Activated T-helper 2 cell treated with anti-CD3 and anti-CD28 coated beads, Interferon-gamma antibody, Interleukin-2, Interleukin-4, amounts not matched to agents 10 μg/mL and 5 μg/mL and 100 μg/mL, durations not matched to agents 14 hours and 24 hours and 36 hours (primary cell): ENCODE data around the gene CCAR1. TPM values are rescaled to one million over a fixed set of nuclear protein-coding genes. Genes with fewer than 3 reads are reported as not detected.
"Not testable (repeated sequence)": the region's sequence is repeated elsewhere in the genome, so short reads cannot be mapped to it uniquely, and the experiment has no call there.

Experiments
- DNase-seq: peaks from one replicate; pipeline ENCODE4 v3.0.0; 2021; ENCODE audit warnings: low spot score
- H3K27ac Mint-ChIP-seq: one replicate; pipeline ENCODE4 v1.8.0; 2021; ENCODE audit warnings: mixed read lengths
- H3K27me3 Mint-ChIP-seq: one replicate; pipeline ENCODE4 v1.8.0; 2021; ENCODE audit warnings: low read depth, mixed read lengths
- H3K36me3 Mint-ChIP-seq: one replicate; pipeline ENCODE4 v1.8.0; 2021; ENCODE audit warnings: low read depth, mixed read lengths
- H3K4me1 Mint-ChIP-seq: one replicate; pipeline ENCODE4 v1.8.0; 2021; ENCODE audit warnings: low read depth, mixed read lengths
- H3K4me3 Mint-ChIP-seq: one replicate; pipeline ENCODE4 v1.8.0; 2021; ENCODE audit warnings: low read depth, mild to moderate bottlenecking, moderate library complexity, mixed read lengths
- H3K9me3 Mint-ChIP-seq: one replicate; pipeline ENCODE4 v1.8.0; 2021; ENCODE audit warnings: mixed read lengths
- intact Hi-C: fragments of 100-400 bp; cut with micrococcal nuclease; formaldehyde crosslinking; loops from one replicate; pipeline ENCODE4 v1.15.1; 2023
- total RNA-seq: library from RNA; stranded (reverse); gene quantifications from 2 replicates; pipeline ENCODE4 v1.2.3, GENCODE V29; 2022

The CCAR1 gene
- total RNA-seq, 1 donor from 2014 or later = 108 TPM

DNA sequence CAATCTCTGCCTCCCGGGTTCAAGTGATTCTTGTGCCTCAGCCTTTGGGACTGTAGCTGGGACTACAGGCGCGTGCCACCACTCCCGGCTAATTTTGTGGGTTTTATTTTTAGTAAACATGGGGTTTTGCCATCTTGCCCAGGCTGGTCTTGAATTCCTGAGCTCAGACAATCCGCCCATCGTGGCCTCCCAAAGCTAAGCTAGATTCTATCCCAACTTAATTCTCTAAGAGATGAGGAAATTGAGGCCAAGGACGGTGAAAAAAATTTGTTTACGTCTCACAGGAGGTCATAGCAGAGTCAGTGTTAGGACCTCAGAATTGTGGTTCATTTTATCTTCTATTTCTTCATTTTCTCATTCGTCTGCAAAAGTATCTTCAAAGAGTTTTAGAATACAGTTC, 6.1 kb downstream of the CCAR1 start:
- DNase-seq = no peak
- peaks cover 63% of the 10 kb centered on the region for H3K36me3 Mint-ChIP-seq
- H3K27me3 Mint-ChIP-seq = no peaks in the 10 kb centered on the region
- H3K4me3 Mint-ChIP-seq = no peak overlapping the region
- intact Hi-C loops = no loop called here
- no peak overlapping the region for H3K27ac Mint-ChIP-seq
- H3K9me3 Mint-ChIP-seq = no peaks in the 10 kb centered on the region
- H3K4me1 Mint-ChIP-seq = peaks cover 12% of the 10 kb centered on the region

DNA sequence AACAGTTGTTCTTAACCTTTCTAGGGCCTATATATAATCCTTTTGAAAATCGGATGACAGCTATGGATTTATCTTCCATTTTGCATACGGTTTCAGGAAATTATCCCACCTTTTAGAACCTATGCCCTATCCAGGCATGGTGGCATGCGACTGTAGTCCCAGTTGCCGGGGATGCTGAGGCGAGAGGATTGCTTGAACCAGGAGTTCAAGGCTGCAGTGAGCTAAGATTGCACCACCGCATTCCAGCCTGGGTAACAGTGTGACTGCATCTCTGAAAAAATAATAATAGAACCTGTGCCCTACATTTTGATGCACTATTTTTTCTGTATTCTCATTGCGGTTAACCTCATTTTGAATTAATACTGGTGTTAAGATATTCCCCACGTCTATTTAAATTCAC, 11.6 kb downstream of the CCAR1 start:
- Mint-ChIP-seq H3K4me3 (no peak overlapping the region), H3K27me3 (no peaks in the 10 kb centered on the region), H3K27ac (no peak overlapping the region), H3K9me3 (no peaks in the 10 kb centered on the region), H3K36me3 (peaks cover 68% of the 10 kb centered on the region), H3K4me1 (peaks cover 7% of the 10 kb centered on the region)
- DNase-seq = no peak
- intact Hi-C loops = no loop called here

DNA sequence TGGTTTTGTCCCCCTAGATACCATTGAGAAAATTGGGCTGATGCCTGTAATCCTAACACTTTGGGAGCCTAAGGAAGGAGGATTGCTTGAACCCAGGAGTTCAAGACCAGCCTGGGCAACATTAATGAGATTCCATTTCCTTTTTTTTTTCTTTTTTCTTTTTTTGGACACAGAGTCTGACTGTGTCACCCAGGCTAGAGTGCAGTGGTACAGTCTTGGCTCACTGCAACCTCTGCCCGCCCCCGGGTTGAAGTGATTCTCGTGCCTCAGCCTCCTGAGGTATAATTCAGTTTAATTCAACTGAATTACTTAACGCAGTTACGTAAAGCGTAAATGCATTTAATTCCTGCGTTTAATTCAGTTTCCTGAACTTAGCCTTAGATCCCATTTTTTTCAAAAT, 13.3 kb downstream of the CCAR1 start:
- Mint-ChIP-seq H3K9me3 (no peaks in the 10 kb centered on the region), H3K27me3 (no peaks in the 10 kb centered on the region), H3K4me3 (no peak overlapping the region), H3K36me3 (peaks cover 77% of the 10 kb centered on the region), H3K27ac (no peak overlapping the region), H3K4me1 (peaks cover 6% of the 10 kb centered on the region)
- intact Hi-C loops = no loop called here
- no peak for DNase-seq

DNA sequence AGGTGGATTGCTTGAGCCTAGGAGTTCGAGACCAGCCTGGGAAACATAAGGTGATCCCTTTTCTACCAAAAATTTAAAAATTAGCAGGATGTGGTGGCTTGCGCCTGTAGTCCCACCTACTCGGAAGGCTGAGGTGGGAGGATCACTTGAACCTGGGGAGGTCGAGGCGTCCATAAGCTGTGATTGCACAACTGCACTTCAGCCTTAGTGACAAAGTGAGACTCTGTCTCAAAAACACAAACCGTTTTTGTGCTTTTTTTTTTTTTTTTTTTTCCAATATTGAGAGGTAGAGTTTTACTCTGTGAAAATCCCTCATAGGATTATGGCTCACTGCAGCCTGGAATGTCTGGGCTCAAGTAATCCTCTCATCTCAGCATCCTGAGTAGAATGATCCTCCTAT, 14.1 kb downstream of the CCAR1 start:
- Mint-ChIP-seq H3K4me3 (no peak overlapping the region), H3K36me3 (peaks cover 79% of the 10 kb centered on the region), H3K27me3 (no peaks in the 10 kb centered on the region), H3K4me1 (peaks cover 6% of the 10 kb centered on the region), H3K27ac (no peak overlapping the region), H3K9me3 (no peaks in the 10 kb centered on the region)
- DNase-seq = no peak
- intact Hi-C loops = no loop called here

DNA sequence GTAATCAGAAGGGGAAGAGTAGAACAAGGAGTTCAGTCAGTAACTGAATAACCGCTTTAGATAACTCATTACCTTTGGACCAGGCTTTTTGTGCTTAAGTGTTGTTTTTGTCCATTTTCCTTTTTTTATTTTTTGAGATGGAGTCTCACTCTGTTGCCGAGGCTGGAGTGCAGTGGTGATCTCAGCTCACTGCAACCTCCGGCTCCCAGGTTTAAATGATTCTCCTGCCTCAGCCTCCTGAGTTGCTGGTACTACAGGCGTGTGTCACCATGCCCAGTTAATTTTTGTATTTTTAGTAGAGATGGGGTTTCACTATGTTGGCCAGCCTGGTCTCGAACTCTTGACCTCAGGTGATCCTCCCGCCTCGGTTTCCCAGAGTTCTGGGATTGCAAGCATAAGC, 14.7 kb downstream of the CCAR1 start:
- H3K36me3 Mint-ChIP-seq = peaks cover 78% of the 10 kb centered on the region
- not testable (repeated sequence) for H3K27ac Mint-ChIP-seq, H3K4me1 Mint-ChIP-seq

DNA sequence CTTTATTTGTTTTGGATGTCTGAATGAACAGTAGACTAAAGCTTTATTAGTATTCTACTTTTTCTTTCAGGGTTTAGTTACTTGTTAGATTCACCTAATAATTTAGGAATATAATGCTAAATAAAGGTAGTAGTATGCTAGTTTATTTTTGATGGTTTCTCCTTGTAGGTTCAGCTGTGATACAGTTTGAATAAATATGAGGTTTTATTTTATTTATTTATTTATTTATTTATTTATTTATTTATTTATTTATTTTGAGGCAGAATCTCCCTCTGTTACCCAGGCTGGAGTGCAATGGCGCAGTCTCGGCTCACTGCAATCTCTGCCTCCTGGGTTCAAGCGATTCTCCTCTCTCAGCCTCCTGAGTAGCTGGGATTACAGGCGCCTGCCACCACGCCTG, 19.6 kb downstream of the CCAR1 start:
- H3K4me3 Mint-ChIP-seq, H3K9me3 Mint-ChIP-seq, H3K27me3 Mint-ChIP-seq, DNase-seq, H3K27ac Mint-ChIP-seq, H3K4me1 Mint-ChIP-seq, intact Hi-C loops: not testable (repeated sequence)
- peaks cover 71% of the 10 kb centered on the region for H3K36me3 Mint-ChIP-seq

More for the DNA sequence above, 14.7 kb downstream of the CCAR1 start:
- H3K9me3 Mint-ChIP-seq, intact Hi-C loops, H3K4me3 Mint-ChIP-seq, H3K27me3 Mint-ChIP-seq, DNase-seq: not testable (repeated sequence)

DNA sequence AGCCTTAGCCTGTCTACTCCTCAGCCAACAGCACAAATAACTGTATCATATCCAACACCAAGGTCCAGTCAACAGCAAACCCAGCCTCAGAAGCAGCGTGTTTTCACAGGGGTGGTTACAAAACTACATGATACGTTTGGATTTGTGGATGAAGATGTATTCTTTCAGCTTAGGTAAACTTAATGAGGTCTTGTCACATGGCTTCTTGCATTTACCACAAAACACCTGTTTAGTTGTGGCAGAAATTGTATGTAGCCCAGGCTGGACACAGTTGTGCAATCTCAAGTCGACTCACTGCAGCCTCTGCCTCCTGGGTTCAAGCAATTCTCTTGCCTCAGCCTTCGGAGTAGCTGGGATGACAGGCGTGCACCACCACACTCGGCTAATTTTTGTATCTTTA, 21.4 kb downstream of the CCAR1 start:
- intact Hi-C loops = no loop called here

DNA sequence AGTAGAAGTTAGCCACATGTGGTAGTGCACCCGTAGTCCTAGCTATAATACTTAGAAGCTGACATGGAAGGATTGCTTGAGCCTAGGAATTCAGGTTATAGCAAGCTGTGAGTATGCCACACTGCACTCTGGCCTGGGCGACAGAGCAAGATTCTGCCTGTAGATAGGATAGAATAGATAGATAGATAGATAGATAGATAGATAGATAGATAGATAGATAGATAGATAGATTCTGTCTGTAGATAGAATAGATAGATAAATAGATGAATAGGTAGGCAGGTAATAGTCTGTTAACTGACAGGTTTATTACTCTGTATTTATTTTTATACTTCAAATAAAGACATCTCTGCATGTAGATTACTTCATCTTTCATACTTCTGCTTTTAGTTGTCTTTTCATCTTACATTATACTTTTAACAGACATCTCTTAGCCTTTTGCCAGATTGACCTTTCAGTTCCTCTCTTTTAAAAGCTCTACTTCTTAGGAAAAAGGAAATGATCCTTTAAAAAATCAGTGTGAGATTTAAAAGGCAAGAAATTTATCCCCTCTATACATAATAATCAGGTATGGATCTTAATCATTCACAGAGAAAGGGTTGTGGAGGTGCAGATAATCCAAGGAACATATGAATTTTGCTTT, 31.8 kb downstream of the CCAR1 start:
- H3K36me3 Mint-ChIP-seq = peaks cover 61% of the 10 kb centered on the region
- intact Hi-C loops = no loop called here

More for the DNA sequence above, 21.4 kb downstream of the CCAR1 start:
- H3K4me3 Mint-ChIP-seq = no peak overlapping the region
- no peaks in the 10 kb centered on the region for H3K4me1 Mint-ChIP-seq
- H3K27me3 Mint-ChIP-seq = no peaks in the 10 kb centered on the region
- H3K36me3 Mint-ChIP-seq = peaks cover 64% of the 10 kb centered on the region
- H3K27ac Mint-ChIP-seq = no peak overlapping the region
- DNase-seq = no peak
- H3K9me3 Mint-ChIP-seq = no peaks in the 10 kb centered on the region

DNA sequence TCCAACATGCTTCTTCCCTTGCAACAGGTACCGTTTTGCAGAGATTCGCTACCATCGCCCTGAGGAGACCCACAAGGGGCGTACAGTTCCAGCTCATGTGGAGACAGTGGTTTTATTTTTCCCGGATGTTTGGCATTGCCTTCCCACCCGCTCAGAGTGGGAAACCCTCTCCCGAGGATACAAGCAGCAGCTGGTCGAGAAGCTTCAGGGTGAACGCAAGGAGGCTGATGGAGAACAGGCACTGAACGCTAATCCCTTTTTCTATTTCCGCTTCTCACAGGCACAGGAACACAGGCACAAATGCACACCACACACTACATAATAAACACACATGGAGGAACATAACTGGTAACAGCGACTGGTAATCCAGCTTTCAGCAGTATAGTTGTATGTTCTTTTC, 35.2 kb downstream of the CCAR1 start:
- Mint-ChIP-seq H3K9me3 (no peaks in the 10 kb centered on the region), H3K27ac (no peak overlapping the region), H3K27me3 (no peaks in the 10 kb centered on the region), H3K4me1 (no peaks in the 10 kb centered on the region), H3K4me3 (no peak overlapping the region), H3K36me3 (peaks cover 66% of the 10 kb centered on the region)
- no peak for DNase-seq
- intact Hi-C loops = no loop called here

More for the DNA sequence above, 31.8 kb downstream of the CCAR1 start:
- Mint-ChIP-seq H3K4me3 (no peak overlapping the region), H3K27me3 (no peaks in the 10 kb centered on the region), H3K9me3 (no peaks in the 10 kb centered on the region), H3K4me1 (no peaks in the 10 kb centered on the region), H3K27ac (no peak overlapping the region)
- no peak for DNase-seq

DNA sequence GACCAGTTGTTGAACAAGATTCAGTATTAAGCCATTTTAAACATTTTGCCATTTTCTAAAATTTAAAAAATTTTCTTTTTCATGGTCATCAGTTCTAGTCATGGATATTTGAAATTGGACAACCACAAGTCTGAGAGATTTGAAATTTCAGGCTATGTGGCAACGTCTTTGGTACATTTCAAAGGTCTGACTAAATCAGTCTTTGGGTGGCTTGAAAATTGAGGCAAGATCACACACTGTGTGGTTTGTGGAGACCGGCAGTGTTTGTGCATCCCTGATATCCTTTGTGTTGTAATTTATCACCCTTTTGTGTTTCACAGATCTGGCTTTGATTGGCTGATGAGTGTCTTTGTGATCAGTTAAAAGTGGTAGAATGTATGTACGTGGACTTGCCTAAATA, 35.7 kb downstream of the CCAR1 start:
- H3K9me3 Mint-ChIP-seq = no peaks in the 10 kb centered on the region
- no peak overlapping the region for H3K27ac Mint-ChIP-seq
- H3K27me3 Mint-ChIP-seq = no peaks in the 10 kb centered on the region
- H3K4me1 Mint-ChIP-seq = no peaks in the 10 kb centered on the region
- intact Hi-C loops = no loop called here
- H3K4me3 Mint-ChIP-seq = no peak overlapping the region
- H3K36me3 Mint-ChIP-seq = peaks cover 65% of the 10 kb centered on the region
- no peak for DNase-seq

DNA sequence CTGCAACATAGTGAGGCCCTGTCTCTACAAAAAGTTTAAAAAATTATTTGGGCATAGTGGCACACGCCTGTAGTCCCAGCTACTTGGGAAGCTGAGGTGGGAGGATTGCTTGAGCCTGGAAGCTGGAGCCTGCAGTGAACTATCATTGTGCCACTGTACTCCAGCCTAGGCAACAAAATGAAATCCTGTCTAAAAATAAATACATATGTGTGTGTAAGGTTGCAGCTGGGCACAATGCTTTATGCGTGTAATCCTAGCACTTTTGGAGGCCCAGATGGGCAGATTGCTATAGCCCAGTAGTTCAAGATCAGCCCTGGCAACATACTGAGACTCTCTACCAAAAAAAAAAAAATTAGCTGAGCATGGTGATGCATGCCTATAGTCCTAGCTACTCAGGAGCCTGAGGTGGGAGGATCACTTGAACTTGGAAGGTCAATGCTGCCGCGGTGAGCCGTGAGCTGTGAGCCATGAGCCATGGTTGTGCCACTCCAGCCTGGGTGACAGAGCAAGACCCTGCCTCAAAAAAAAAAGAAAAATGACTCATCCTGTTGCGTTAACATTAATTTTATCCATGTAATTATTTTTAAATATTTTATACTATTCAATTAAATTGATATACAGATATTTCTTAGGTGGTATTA, 38.3 kb downstream of the CCAR1 start:
- Mint-ChIP-seq H3K4me3 (no peak overlapping the region), H3K36me3 (peaks cover 63% of the 10 kb centered on the region), H3K4me1 (peaks cover 4% of the 10 kb centered on the region), H3K9me3 (no peaks in the 10 kb centered on the region), H3K27ac (no peak overlapping the region), H3K27me3 (no peaks in the 10 kb centered on the region)
- DNase-seq = no peak
- intact Hi-C loops = no loop called here

DNA sequence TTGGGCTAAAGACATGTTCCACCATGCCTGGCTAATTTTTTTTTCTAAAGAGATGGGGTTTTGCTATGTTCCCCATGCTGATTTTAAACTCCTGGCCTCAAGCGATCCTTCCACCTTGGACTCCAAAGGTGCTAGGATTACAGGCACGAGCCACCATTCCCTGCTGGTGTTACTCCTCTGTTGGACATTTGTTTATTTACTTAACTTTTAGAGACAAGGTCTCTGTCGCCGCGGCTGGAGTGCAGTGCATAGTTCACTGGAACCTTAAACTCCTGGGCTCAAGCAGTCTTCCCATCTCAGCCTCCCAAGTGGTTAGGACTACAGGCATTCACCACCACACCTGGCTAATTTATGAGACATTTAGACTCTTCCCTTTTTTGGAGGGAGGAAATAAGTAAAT, 38.9 kb downstream of the CCAR1 start:
- Mint-ChIP-seq H3K27ac (no peak overlapping the region), H3K4me1 (peaks cover 8% of the 10 kb centered on the region), H3K9me3 (no peaks in the 10 kb centered on the region), H3K4me3 (no peak overlapping the region), H3K27me3 (no peaks in the 10 kb centered on the region), H3K36me3 (peaks cover 68% of the 10 kb centered on the region)
- DNase-seq = no peak
- intact Hi-C loops = no loop called here

DNA sequence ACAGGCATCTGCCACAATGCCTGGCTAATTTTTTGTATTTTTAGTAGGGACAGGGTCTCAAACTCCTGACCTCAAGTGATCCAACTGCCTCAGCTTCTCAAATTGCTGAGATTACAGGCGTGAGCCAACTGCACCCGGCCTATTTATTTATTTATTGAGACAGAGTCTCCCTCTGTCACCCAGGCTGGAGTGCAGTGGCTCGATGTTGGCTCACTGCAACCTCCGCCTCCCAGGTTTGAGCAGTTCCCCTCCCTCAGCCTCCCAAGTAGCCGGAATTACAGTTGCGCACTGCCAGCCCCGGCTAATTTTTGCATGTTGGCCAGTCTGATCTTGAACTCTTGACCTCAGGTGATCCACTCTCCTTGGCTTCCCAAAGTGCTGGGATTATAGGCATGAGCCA, 46.4 kb downstream of the CCAR1 start:
- H3K27me3 Mint-ChIP-seq, H3K9me3 Mint-ChIP-seq, DNase-seq, H3K4me1 Mint-ChIP-seq, intact Hi-C loops, H3K27ac Mint-ChIP-seq, H3K4me3 Mint-ChIP-seq: not testable (repeated sequence)
- H3K36me3 Mint-ChIP-seq = peaks cover 59% of the 10 kb centered on the region
